Cardiac muscle cell (in vitro differentiated cells and primary cell): Measurements from ENCODE around the gene GBX1. TPM values are rescaled to one million over a fixed set of nuclear protein-coding genes. Genes with fewer than 3 reads are reported as not detected.

Experiments
- DNase-seq, 2 donors: peaks; one replicate each; pipeline versions ENCODE4 v3.0.0 to v3.0.0-alpha.2; 2010 to 2017; ENCODE audit warnings: low read depth in 1 of 2, low spot score in 1 of 2
- H3K27ac ChIP-seq: fragments of 200-600 bp; sonication (generic); 2 replicates; pipeline ENCODE4 v1.5.1; 2016
- H3K27me3 ChIP-seq: fragments of 200-600 bp; sonication (generic); 2 replicates; pipeline ENCODE4 v1.6.0; 2016; ENCODE audit warnings: control low read depth
- H3K36me3 ChIP-seq: fragments of 200-600 bp; sonication (generic); 2 replicates; pipeline ENCODE4 v1.5.1; 2016; ENCODE audit warnings: control low read depth
- H3K4me1 ChIP-seq: fragments of 200-600 bp; sonication (generic); 2 replicates; pipeline ENCODE4 v1.8.1; 2017; ENCODE audit warnings: low read depth, mild to moderate bottlenecking, mixed run types
- H3K4me3 ChIP-seq: fragments of 200-600 bp; sonication (generic); 2 replicates; pipeline ENCODE4 v1.5.1; 2016; ENCODE audit warnings: mild to moderate bottlenecking
- H3K9me3 ChIP-seq: fragments of 200-600 bp; sonication (generic); 2 replicates; pipeline ENCODE4 v1.5.1; 2017; ENCODE audit warnings: low read depth, mild to moderate bottlenecking, control low read depth
- polyA plus RNA-seq: library from polyadenylated mRNA; unstranded; fragments of >200 nt; fragmentation: Nextera tagmentation; extraction: Ambion mirVana; gene quantifications from 2 replicates; pipeline ENCODE4 v1.2.1, GENCODE V29; 2016
- total RNA-seq: library from RNA; depleted of rRNA; stranded (reverse); fragments of >200 nt; gene quantifications from 2 replicates; pipeline ENCODE4 v1.2.3, GENCODE V29; 2016
- TF ChIP-seq, protein P1 (sequence below): IDR thresholded peaks from 2 replicates; pipeline ENCODE4 v1.5.1; 2012; ENCODE audit warnings: low read depth, mild to moderate bottlenecking, low read length

Gene GBX1
- total and polyA plus RNA-seq, 2 experiments from 2014 or later = 0.36 to 1.3 TPM

DNA sequence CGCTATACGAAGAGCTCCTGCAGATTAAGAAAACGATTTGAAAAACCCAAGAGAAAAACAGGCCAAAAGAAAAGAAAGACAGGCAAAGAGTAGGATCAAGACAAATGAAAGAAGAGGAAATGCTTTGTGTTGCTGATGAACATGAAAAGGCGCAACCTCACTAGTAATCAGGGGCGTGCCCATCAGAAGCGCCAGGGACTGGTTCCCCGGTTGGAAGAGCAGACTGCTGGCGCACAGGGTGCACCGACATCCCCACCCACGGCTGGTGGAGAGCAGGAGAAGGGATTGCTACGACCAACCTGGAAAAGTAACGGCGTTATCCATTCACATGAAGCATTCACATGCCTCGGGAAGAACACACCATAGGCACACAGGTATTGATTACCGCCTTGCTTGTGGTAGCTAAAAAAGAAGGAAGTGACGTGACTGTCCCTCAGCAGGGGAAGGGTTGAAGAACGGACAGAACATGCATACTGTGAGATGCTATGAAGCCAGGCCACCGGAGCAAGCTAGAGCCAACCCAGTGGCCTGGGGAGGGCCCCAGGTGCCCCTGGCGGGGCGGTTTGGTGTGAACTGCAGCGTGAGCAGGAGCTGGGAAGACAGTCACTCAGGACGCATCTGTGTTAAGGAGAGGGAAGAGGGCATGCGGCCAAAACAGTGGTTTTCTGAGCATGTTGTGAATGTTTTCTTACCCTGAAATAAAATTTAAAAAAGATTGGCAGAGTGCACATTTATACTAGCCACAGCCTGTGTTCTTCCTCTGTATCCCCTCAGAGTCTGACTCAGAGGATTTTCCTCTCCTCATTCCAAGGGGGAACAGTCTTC, 62.9 kb downstream of the GBX1 start:
- peaks cover 18% of the 10 kb centered on the region for H3K4me1 ChIP-seq
- peak in 1 of 2 donors; percentile 77 for DNase-seq
- H3K4me3 ChIP-seq = no peak overlapping the region
- no peaks in the 10 kb centered on the region for H3K27me3 ChIP-seq
- TF ChIP-seq, protein P1, sequence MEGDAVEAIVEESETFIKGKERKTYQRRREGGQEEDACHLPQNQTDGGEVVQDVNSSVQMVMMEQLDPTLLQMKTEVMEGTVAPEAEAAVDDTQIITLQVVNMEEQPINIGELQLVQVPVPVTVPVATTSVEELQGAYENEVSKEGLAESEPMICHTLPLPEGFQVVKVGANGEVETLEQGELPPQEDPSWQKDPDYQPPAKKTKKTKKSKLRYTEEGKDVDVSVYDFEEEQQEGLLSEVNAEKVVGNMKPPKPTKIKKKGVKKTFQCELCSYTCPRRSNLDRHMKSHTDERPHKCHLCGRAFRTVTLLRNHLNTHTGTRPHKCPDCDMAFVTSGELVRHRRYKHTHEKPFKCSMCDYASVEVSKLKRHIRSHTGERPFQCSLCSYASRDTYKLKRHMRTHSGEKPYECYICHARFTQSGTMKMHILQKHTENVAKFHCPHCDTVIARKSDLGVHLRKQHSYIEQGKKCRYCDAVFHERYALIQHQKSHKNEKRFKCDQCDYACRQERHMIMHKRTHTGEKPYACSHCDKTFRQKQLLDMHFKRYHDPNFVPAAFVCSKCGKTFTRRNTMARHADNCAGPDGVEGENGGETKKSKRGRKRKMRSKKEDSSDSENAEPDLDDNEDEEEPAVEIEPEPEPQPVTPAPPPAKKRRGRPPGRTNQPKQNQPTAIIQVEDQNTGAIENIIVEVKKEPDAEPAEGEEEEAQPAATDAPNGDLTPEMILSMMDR = no peak
- H3K27ac ChIP-seq = no peak overlapping the region
- no peaks in the 10 kb centered on the region for H3K36me3 ChIP-seq
- no peaks in the 10 kb centered on the region for H3K9me3 ChIP-seq

DNA sequence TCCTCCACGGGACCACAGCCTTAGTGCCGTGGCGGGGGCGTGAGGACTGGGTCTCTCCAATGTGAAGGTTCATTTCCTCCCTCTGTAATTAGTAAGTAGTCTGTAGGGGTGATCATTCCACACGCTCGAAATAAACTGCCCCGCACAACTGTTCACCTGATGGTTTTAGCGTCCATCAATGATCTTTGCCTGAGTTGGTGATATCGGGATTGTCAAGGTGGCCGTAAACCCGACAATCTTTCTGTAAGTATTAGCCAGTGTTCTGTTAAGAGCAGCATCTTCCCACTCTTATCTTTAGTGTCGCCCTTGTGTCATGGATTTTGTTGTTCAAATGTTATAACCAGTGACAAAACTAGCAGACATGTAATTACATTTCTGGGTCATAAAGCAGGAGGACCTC, 63.5 kb downstream of the GBX1 start:
- Histone ChIP-seq H3K27ac (no peak overlapping the region), H3K36me3 (no peaks in the 10 kb centered on the region), H3K4me3 (no peak overlapping the region), H3K9me3 (no peaks in the 10 kb centered on the region), H3K27me3 (no peaks in the 10 kb centered on the region), H3K4me1 (peaks cover 18% of the 10 kb centered on the region)
- TF ChIP-seq, protein P1 = no peak
- DNase-seq = no peak

DNA sequence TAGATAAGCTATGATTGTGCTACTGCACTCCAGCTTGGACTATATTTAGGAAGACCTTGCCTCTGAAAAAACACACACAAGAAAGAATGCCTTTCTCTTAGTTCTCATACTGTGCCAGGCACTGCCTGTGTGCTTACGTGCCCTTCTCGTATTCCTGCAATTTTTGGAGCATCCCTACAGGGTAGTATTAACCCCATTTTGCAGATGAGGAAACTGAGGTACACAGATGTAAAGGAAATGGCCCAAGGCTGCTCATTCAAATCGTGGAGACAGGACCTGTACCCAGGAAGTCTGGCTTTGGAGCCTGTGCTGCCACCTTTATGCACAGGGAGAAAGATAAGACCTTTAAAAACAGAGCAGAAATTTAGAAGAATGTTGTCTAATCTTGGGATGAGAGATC, 64.5 kb downstream of the GBX1 start:
- Histone ChIP-seq H3K27ac (no peak overlapping the region), H3K27me3 (no peaks in the 10 kb centered on the region), H3K9me3 (no peaks in the 10 kb centered on the region), H3K4me1 (peaks cover 11% of the 10 kb centered on the region), H3K4me3 (no peak overlapping the region), H3K36me3 (no peaks in the 10 kb centered on the region)
- TF ChIP-seq, protein P1 = no peak
- DNase-seq = no peak

DNA sequence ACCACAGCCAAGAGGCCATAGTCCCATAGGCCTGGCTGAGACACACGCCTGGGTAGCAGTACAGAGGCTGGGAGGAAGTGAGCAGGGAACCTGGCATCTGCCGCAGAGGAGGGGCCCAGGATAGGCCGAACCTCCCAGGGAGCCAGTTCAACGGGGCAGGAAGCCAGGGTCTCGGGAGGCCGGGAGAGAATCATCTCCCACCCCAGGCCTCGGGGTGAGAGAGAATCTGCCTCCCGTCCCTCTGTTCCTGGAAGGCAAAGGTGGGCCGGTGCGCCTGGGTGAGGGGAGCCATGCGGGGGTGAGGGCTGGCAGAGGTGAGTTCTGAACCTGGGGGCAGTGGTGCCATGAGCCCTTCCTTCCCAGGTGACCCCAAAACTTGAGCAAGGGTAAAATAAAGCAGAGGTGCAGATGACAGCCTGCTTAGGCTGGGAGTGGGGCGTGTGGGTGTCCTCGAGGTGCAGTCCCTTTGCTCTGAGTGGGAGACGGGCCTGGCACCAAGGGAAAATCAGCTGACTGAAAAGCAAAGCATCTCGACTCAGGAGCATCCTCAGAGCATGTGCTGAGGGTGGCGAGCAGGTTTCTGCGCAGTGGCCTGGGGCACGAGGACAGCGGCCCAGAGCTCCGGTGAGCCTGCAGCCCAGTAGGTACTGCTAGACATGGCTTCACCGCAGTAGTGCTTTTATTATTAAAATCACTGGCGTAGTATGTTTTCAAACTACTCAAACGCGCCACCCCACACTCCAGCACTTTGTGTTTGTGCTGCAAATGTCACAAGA, 65.7 kb downstream of the GBX1 start:
- DNase-seq = no peak
- no peaks in the 10 kb centered on the region for H3K27me3 ChIP-seq
- H3K9me3 ChIP-seq = no peaks in the 10 kb centered on the region
- H3K27ac ChIP-seq = no peak overlapping the region
- no peaks in the 10 kb centered on the region for H3K36me3 ChIP-seq
- TF ChIP-seq, protein P1 = no peak
- H3K4me3 ChIP-seq = no peak overlapping the region
- H3K4me1 ChIP-seq = peaks cover 6% of the 10 kb centered on the region

DNA sequence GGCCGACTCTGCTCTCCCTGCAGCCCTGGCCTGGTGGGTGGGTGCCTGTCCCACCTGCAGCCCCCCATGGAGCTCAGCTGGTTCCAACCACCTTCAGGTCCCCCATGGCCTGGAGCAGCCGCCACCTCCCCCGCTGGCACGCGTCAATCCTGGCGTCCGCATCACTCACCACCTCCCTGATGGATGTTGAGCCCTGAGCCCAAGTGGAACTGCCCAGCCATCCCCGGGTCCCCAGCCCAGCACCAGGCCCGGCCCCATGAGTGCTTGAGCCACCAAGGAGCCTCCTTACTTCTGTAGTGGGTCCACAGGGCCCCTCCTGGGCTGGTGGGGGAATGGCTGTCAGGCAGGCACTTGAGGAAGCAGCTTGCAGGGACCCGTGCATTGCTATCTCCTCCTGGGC, 66.6 kb downstream of the GBX1 start:
- no peaks in the 10 kb centered on the region for H3K9me3 ChIP-seq
- no peaks in the 10 kb centered on the region for H3K36me3 ChIP-seq
- no peak overlapping the region for H3K4me3 ChIP-seq
- H3K27ac ChIP-seq = no peak overlapping the region
- TF ChIP-seq, protein P1 = no peak
- no peak for DNase-seq
- H3K4me1 ChIP-seq = peaks cover 6% of the 10 kb centered on the region
- no peaks in the 10 kb centered on the region for H3K27me3 ChIP-seq
